ENCODE measurements around the gene PDLIM1.

The PDLIM1 gene

GRCh38 chr10:95277201-95277570, 13.6 kb downstream of the PDLIM1 start:
- WGBS = 94% methylated on average over 1 of the region's 1 CpG
- Histone ChIP-seq H3K27me3 (ENCODE audit: insufficient read depth, low read length) (no peaks in the 10 kb centered on the region), H3K9me3 (ENCODE audit: insufficient read depth, low read depth, low read length) (no peaks in the 10 kb centered on the region), H3K9ac (ENCODE audit: low read depth, low read length) (no peak overlapping the region), H3K4me3 (ENCODE audit: low read length) (no peak overlapping the region), H3K27ac (ENCODE audit: low read depth, low read length) (no peak overlapping the region), H3K36me3 (ENCODE audit: insufficient read depth, low read length) (no peaks in the 10 kb centered on the region; the same call in 1 of the 2 replicates), H3K4me1 (ENCODE audit: insufficient read depth, low read length) (peaks cover 43% of the 10 kb centered on the region)

- 94% methylated on average over 8 of the region's 8 CpGs for WGBS
- H3K27ac ChIP-seq (ENCODE audit: low read depth, low read length) = no peak overlapping the region
- no peaks in the 10 kb centered on the region for H3K9me3 ChIP-seq (ENCODE audit: insufficient read depth, low read depth, low read length)
- peaks cover 43% of the 10 kb centered on the region for H3K4me1 ChIP-seq (ENCODE audit: insufficient read depth, low read length)
- no peak overlapping the region for H3K4me3 ChIP-seq (ENCODE audit: low read length)
- no peaks in the 10 kb centered on the region for H3K27me3 ChIP-seq (ENCODE audit: insufficient read depth, low read length)
- H3K36me3 ChIP-seq (ENCODE audit: insufficient read depth, low read length) = peaks cover 4% of the 10 kb centered on the region; the same call in 1 of the 2 replicates
- no peak overlapping the region for H3K9ac ChIP-seq (ENCODE audit: low read depth, low read length)
Observed at GRCh38 chr10:95276367-95277200, 14.2 kb downstream of the PDLIM1 start.

GRCh38 chr10:95275726-95276366, 15.0 kb downstream of the PDLIM1 start:
- 14% methylated on average over 1 of the region's 1 CpG for WGBS
- peaks cover 9% of the 10 kb centered on the region; the same call in 1 of the 2 replicates for H3K36me3 ChIP-seq (ENCODE audit: insufficient read depth, low read length)
- H3K27ac ChIP-seq (ENCODE audit: low read depth, low read length) = no peak overlapping the region
- H3K27me3 ChIP-seq (ENCODE audit: insufficient read depth, low read length) = no peaks in the 10 kb centered on the region
- H3K4me3 ChIP-seq (ENCODE audit: low read length) = no peak overlapping the region
- H3K9me3 ChIP-seq (ENCODE audit: insufficient read depth, low read depth, low read length) = no peaks in the 10 kb centered on the region
- H3K4me1 ChIP-seq (ENCODE audit: insufficient read depth, low read length) = peaks cover 38% of the 10 kb centered on the region
- no peak overlapping the region for H3K9ac ChIP-seq (ENCODE audit: low read depth, low read length)

- H3K4me3 ChIP-seq (ENCODE audit: low read length) = no peak overlapping the region
- 87% methylated on average over 13 of the region's 13 CpGs for WGBS
- H3K9ac ChIP-seq (ENCODE audit: low read depth, low read length) = no peak overlapping the region
- H3K27me3 ChIP-seq (ENCODE audit: insufficient read depth, low read length) = no peaks in the 10 kb centered on the region
- no peaks in the 10 kb centered on the region for H3K9me3 ChIP-seq (ENCODE audit: insufficient read depth, low read depth, low read length)
- H3K36me3 ChIP-seq (ENCODE audit: insufficient read depth, low read length) = peaks cover 27% of the 10 kb centered on the region
- peaks cover 35% of the 10 kb centered on the region for H3K4me1 ChIP-seq (ENCODE audit: insufficient read depth, low read length)
- H3K27ac ChIP-seq (ENCODE audit: low read depth, low read length) = no peak overlapping the region
Observed at GRCh38 chr10:95273393-95274312, 17.1 kb downstream of the PDLIM1 start.

GRCh38 chr10:95268438-95268837, 22.4 kb downstream of the PDLIM1 start:
- Histone ChIP-seq H3K9ac (ENCODE audit: low read depth, low read length) (no peak overlapping the region), H3K4me1 (ENCODE audit: insufficient read depth, low read length) (peaks cover 39% of the 10 kb centered on the region), H3K27ac (ENCODE audit: low read depth, low read length) (peak overlapping the region; percentile 52; the same call in 1 of the 2 replicates), H3K9me3 (ENCODE audit: insufficient read depth, low read depth, low read length) (no peaks in the 10 kb centered on the region), H3K4me3 (ENCODE audit: low read length) (no peak overlapping the region), H3K36me3 (ENCODE audit: insufficient read depth, low read length) (peaks cover 57% of the 10 kb centered on the region), H3K27me3 (ENCODE audit: insufficient read depth, low read length) (no peaks in the 10 kb centered on the region)
- 83% methylated on average over 12 of the region's 12 CpGs for WGBS

- Histone ChIP-seq H3K27ac (ENCODE audit: low read depth, low read length) (peak overlapping the region; percentile 57; the same call in 1 of the 2 replicates), H3K9ac (ENCODE audit: low read depth, low read length) (0 out of 2 replicates have a peak overlapping the region, but pooled peaks have one; percentile 42), H3K36me3 (ENCODE audit: insufficient read depth, low read length) (peaks cover 68% of the 10 kb centered on the region), H3K27me3 (ENCODE audit: insufficient read depth, low read length) (no peaks in the 10 kb centered on the region), H3K9me3 (ENCODE audit: insufficient read depth, low read depth, low read length) (no peaks in the 10 kb centered on the region), H3K4me1 (ENCODE audit: insufficient read depth, low read length) (peaks cover 43% of the 10 kb centered on the region), H3K4me3 (ENCODE audit: low read length) (no peak overlapping the region)
- WGBS = 89% methylated on average over 1 of the region's 3 CpGs
Observed at GRCh38 chr10:95267251-95267650, 23.6 kb downstream of the PDLIM1 start.

GRCh38 chr10:95266674-95267095, 24.1 kb downstream of the PDLIM1 start:
- no peaks in the 10 kb centered on the region for H3K27me3 ChIP-seq (ENCODE audit: insufficient read depth, low read length)

GRCh38 chr10:95265572-95265971, 25.2 kb downstream of the PDLIM1 start:
- H3K9ac ChIP-seq (ENCODE audit: low read depth, low read length) = no peak overlapping the region
- H3K4me3 ChIP-seq (ENCODE audit: low read length) = no peak overlapping the region
- H3K27me3 ChIP-seq (ENCODE audit: insufficient read depth, low read length) = no peaks in the 10 kb centered on the region
- peak overlapping the region; percentile 52; the same call in 1 of the 2 replicates for H3K27ac ChIP-seq (ENCODE audit: low read depth, low read length)
- H3K9me3 ChIP-seq (ENCODE audit: insufficient read depth, low read depth, low read length) = no peaks in the 10 kb centered on the region
- H3K4me1 ChIP-seq (ENCODE audit: insufficient read depth, low read length) = peaks cover 51% of the 10 kb centered on the region
- WGBS = 96% methylated on average over 8 of the region's 8 CpGs
- H3K36me3 ChIP-seq (ENCODE audit: insufficient read depth, low read length) = peaks cover 69% of the 10 kb centered on the region

More at GRCh38 chr10:95266674-95267095, 24.1 kb downstream of the PDLIM1 start:
- WGBS = 100% methylated on average over 1 of the region's 1 CpG
- Histone ChIP-seq H3K27ac (ENCODE audit: low read depth, low read length) (peak overlapping the region; percentile 67), H3K4me3 (ENCODE audit: low read length) (no peak overlapping the region), H3K9me3 (ENCODE audit: insufficient read depth, low read depth, low read length) (no peaks in the 10 kb centered on the region), H3K9ac (ENCODE audit: low read depth, low read length) (peak overlapping the region; percentile 42; the same call in 1 of the 2 replicates), H3K36me3 (ENCODE audit: insufficient read depth, low read length) (peaks cover 69% of the 10 kb centered on the region), H3K4me1 (ENCODE audit: insufficient read depth, low read length) (peaks cover 43% of the 10 kb centered on the region)

GRCh38 chr10:95264227-95265051, 26.4 kb downstream of the PDLIM1 start:
- H3K9me3 ChIP-seq (ENCODE audit: insufficient read depth, low read depth, low read length) = no peaks in the 10 kb centered on the region
- WGBS = 28% methylated on average over 6 of the region's 6 CpGs
- H3K27me3 ChIP-seq (ENCODE audit: insufficient read depth, low read length) = no peaks in the 10 kb centered on the region
- peak overlapping the region; percentile 92 for H3K27ac ChIP-seq (ENCODE audit: low read depth, low read length)
- H3K36me3 ChIP-seq (ENCODE audit: insufficient read depth, low read length) = peaks cover 70% of the 10 kb centered on the region
- H3K4me3 ChIP-seq (ENCODE audit: low read length) = 0 out of 2 replicates have a peak overlapping the region, but pooled peaks have one; percentile 6
- H3K4me1 ChIP-seq (ENCODE audit: insufficient read depth, low read length) = peaks cover 51% of the 10 kb centered on the region
- peak overlapping the region; percentile 52; the same call in 1 of the 2 replicates for H3K9ac ChIP-seq (ENCODE audit: low read depth, low read length)

GRCh38 chr10:95263864-95264226, 27.0 kb downstream of the PDLIM1 start:
- H3K4me3 ChIP-seq (ENCODE audit: low read length) = no peak overlapping the region
- H3K27ac ChIP-seq (ENCODE audit: low read depth, low read length) = peak overlapping the region; percentile 76
- no peaks in the 10 kb centered on the region for H3K27me3 ChIP-seq (ENCODE audit: insufficient read depth, low read length)
- H3K9me3 ChIP-seq (ENCODE audit: insufficient read depth, low read depth, low read length) = no peaks in the 10 kb centered on the region
- H3K36me3 ChIP-seq (ENCODE audit: insufficient read depth, low read length) = peaks cover 71% of the 10 kb centered on the region
- H3K9ac ChIP-seq (ENCODE audit: low read depth, low read length) = no peak overlapping the region
- H3K4me1 ChIP-seq (ENCODE audit: insufficient read depth, low read length) = peaks cover 50% of the 10 kb centered on the region
- 83% methylated on average over 7 of the region's 7 CpGs for WGBS
